ENCODE data around the gene PIGBOS1. TPM values are rescaled to one million over a fixed set of nuclear protein-coding genes. Genes with fewer than 3 reads are reported as not detected.

Gene PIGBOS1
- polyA plus RNA-seq, 2 of the 4 experiments (the other 2 are of a cell fraction), result 33.5 to 42.3 TPM

DNA sequence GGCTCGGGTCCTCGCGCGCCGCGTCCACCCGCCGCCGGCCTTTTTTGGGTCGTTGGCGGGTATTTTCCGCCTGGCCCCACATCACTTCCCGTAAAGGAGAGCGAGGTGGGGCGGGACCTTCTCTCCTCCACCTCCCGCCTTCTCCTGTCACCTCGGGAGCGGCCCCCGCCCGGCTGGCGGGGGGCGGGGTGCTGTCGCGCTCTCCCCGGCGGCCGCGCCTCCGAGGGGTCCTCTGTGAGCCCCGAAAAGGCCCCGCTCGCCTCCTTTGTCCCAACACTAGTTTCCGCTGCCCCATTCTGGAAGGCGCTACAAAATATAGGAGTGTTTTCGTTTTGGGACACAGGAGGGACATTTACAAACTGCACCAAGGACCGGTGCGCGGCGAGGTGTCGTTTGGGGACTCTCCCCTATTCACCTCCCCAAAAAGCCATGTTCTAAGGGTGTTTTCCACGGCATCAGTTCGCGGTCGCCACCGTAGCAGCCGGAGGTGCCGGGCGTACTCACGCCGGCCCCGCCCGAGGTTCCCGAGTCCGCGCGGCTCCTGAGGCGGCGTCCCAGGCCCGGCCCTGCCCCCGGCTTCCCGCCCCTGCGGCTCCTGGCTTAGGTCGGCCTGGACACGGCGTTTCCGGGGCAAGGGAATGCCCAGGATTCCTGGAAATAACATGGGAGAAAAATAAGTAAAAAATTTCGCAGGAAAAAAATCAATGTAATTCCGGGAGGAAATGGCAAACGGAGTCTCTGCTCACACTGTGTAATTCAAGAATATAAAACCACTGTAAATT, 29.0 kb downstream of the PIGBOS1 start, which contains the start of gene RAB27A:
RAB27A (minus strand) TSS at position 68 of the 782 bp plus-strand sequence. CDS start 54,879 bp downstream, outside the sequence.
- CTCF ChIA-PET, result interaction anchor here (0.6 to 5.4 kb wide), 9 partner anchors 25 to 300 kb away, joined by 3 to 135 read pairs (median 6); no protein-coding TSS in a partner anchor
- DNase-seq (ENCODE audit: low read depth in 1 of 2, low spot score in 1 of 2) (peak; percentile 77), FAIRE-seq (no peak), ATAC-seq (peak; percentile 89 to 93)
- Histone ChIP-seq H3K4me3 (peak within 1 kb of the TSS; percentile 83), H3K9me3 (no peaks in the 10 kb centered on the region), H3K4me1 (peaks cover 4% of the 10 kb centered on the region; the same call in 1 of the 3 replicates), H3K4me2 (peak within 1 kb of the TSS; percentile 78), H3K27ac (peak within 1 kb of the TSS; percentile 83 to 88)
- TF ChIP-seq MAZ (IDR thresholded peaks at IDR 0.05; ENCODE audit: borderline replicate concordance, low read depth, low read length) (no peak), HOXB13 (CRISPR knock-in tag; IDR thresholded peaks at IDR 0.05; ENCODE audit: low read depth) (no peak), RCOR1 (IDR thresholded peaks at IDR 0.05; ENCODE audit: low read depth, low read length) (no peak), POLR2AphosphoS2 (conservative IDR thresholded peaks at IDR 0.05; ENCODE audit: low read length) (no peak), MAFK (IDR thresholded peaks at IDR 0.05; ENCODE audit: partially characterized antibody) (no peak), POLR2A (IDR thresholded peaks at IDR 0.05; ENCODE audit: low read length) (peak; percentile 19; the same call in 1 of the 2 replicates), NPAS2 (CRISPR knock-in tag; IDR thresholded peaks at IDR 0.05; ENCODE audit: borderline replicate concordance) (no peak), GATA3 (IDR thresholded peaks at IDR 0.05; ENCODE audit: borderline replicate concordance) (no peak), ZC3H11A (IDR thresholded peaks at IDR 0.05) (no peak), CBX2 (IDR thresholded peaks at IDR 0.05; ENCODE audit: borderline replicate concordance, low read depth) (no peak), CHD2 (IDR thresholded peaks at IDR 0.05; ENCODE audit: low read length, partially characterized antibody) (no peak), FOSB (CRISPR knock-in tag; IDR thresholded peaks at IDR 0.05) (no peak), CEBPB (IDR thresholded peaks at IDR 0.05) (no peak), HEYL (CRISPR knock-in tag; IDR thresholded peaks at IDR 0.05) (no peak), KDM1A (IDR thresholded peaks at IDR 0.05; ENCODE audit: low read depth) (no peak), PHF8 (IDR thresholded peaks at IDR 0.05; ENCODE audit: borderline replicate concordance, low read depth) (peak; percentile 67), RARB (CRISPR knock-in tag; IDR thresholded peaks at IDR 0.05) (no peak), RNF2 (IDR thresholded peaks at IDR 0.05; ENCODE audit: borderline replicate concordance, low read depth) (peak; percentile 73; the same call in 1 of the 2 replicates)
- TF ChIP-seq, protein P1, sequence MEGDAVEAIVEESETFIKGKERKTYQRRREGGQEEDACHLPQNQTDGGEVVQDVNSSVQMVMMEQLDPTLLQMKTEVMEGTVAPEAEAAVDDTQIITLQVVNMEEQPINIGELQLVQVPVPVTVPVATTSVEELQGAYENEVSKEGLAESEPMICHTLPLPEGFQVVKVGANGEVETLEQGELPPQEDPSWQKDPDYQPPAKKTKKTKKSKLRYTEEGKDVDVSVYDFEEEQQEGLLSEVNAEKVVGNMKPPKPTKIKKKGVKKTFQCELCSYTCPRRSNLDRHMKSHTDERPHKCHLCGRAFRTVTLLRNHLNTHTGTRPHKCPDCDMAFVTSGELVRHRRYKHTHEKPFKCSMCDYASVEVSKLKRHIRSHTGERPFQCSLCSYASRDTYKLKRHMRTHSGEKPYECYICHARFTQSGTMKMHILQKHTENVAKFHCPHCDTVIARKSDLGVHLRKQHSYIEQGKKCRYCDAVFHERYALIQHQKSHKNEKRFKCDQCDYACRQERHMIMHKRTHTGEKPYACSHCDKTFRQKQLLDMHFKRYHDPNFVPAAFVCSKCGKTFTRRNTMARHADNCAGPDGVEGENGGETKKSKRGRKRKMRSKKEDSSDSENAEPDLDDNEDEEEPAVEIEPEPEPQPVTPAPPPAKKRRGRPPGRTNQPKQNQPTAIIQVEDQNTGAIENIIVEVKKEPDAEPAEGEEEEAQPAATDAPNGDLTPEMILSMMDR (IDR thresholded peaks at IDR 0.05), result no peak
- TF ChIP-seq, protein P2, sequence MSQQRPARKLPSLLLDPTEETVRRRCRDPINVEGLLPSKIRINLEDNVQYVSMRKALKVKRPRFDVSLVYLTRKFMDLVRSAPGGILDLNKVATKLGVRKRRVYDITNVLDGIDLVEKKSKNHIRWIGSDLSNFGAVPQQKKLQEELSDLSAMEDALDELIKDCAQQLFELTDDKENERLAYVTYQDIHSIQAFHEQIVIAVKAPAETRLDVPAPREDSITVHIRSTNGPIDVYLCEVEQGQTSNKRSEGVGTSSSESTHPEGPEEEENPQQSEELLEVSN (IDR thresholded peaks at IDR 0.05; ENCODE audit: borderline replicate concordance, low read depth), result peak; percentile 35
- TF ChIP-seq, protein P3, sequence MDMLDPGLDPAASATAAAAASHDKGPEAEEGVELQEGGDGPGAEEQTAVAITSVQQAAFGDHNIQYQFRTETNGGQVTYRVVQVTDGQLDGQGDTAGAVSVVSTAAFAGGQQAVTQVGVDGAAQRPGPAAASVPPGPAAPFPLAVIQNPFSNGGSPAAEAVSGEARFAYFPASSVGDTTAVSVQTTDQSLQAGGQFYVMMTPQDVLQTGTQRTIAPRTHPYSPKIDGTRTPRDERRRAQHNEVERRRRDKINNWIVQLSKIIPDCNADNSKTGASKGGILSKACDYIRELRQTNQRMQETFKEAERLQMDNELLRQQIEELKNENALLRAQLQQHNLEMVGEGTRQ (IDR thresholded peaks at IDR 0.05), result no peak
- TF ChIP-seq, protein P4, sequence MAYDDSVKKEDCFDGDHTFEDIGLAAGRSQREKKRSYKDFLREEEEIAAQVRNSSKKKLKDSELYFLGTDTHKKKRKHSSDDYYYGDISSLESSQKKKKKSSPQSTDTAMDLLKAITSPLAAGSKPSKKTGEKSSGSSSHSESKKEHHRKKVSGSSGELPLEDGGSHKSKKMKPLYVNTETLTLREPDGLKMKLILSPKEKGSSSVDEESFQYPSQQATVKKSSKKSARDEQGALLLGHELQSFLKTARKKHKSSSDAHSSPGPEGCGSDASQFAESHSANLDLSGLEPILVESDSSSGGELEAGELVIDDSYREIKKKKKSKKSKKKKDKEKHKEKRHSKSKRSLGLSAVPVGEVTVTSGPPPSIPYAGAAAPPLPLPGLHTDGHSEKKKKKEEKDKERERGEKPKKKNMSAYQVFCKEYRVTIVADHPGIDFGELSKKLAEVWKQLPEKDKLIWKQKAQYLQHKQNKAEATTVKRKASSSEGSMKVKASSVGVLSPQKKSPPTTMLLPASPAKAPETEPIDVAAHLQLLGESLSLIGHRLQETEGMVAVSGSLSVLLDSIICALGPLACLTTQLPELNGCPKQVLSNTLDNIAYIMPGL (CRISPR knock-in tag; IDR thresholded peaks at IDR 0.05; ENCODE audit: borderline replicate concordance), result peak; percentile 61; the same call in 1 of the 2 replicates
- TF ChIP-seq, protein P5, sequence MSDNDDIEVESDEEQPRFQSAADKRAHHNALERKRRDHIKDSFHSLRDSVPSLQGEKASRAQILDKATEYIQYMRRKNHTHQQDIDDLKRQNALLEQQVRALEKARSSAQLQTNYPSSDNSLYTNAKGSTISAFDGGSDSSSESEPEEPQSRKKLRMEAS (IDR thresholded peaks at IDR 0.05), result peak; percentile 70
- 1% methylated on average over 52 of the region's 69 CpGs for WGBS (ENCODE audit: missing lambda C conversion rate)
- POLR2A ChIA-PET, result no interaction called here

Data from A549 (cell line).